Measurements from ENCODE around the gene PRIMA1. TPM values are rescaled to one million over a fixed set of nuclear protein-coding genes. Genes with fewer than 3 reads are reported as not detected.

Gene PRIMA1
- total RNA-seq, 1 donor from 2014 or later, result 1.3 TPM

- no peak for DNase-seq (ENCODE audit: low spot score)
These were observed 74.4 kb downstream of the PRIMA1 start for GRCh38 chr14:93713726-93714405.

GRCh38 chr14:93712838-93713724 lies 75.2 kb downstream of the PRIMA1 start:
- no peak for DNase-seq (ENCODE audit: low spot score)

DNA sequence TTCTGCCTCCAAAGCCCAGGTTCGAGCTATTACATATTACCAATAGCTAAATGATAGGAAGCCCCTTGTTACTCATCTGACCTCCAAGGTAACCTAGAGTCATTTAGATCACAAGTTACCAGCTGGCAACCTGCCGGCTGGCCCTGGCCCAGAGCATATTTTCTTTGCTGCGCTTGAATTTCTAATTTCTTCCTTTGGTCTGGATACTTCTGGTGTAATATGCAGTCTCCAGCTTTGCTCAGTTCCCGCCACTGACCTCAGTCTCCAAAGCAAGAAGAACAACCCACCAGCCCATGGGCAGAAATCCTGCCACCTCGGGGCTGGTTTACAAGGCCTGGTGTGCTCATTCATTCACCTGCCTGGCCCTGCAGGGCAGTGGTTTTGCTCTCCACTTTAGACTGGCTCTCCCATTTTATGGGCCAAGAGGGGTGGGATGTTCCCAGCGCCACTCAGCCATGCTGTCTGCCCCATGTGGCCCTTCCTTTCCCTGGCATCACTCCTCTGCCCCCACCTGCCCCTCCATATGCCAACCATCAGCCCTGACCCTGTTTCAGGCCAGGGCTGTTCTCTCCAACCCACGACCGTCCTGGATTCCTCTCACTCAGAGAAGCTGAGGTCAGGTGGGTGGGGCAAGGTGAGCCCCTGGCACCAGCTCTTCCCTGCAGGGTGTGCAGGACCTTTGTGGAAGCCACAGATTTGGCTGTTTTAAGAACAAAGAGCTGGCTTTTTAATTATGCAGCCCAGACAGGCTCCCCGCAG lies 76.0 kb downstream of the PRIMA1 start:
- no peak for DNase-seq (ENCODE audit: low spot score)

GRCh38 chr14:93709249-93709648 lies 79.0 kb downstream of the PRIMA1 start:
- DNase-seq (ENCODE audit: low spot score), result no peak

DNA sequence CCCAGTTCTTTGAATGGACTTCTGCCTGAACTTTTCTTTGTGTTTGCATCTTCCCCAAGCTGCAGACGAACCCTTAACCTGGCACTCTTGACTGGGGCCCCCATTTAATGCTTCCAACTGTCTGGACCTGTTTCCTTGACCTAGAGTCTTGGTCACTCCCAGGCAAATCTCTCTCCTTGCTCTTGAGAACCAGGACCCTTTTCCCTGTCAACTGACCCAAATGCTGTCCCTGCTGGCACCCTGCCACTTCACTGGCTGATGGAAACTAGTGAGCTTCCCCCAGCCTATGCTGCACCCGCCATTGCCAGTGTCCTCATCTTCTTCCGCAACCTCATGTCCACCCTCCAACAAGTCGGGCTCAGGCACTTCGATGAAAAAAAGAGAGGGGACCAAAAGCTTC lies 79.5 kb downstream of the PRIMA1 start:
- DNase-seq (ENCODE audit: low spot score), result no peak

DNA sequence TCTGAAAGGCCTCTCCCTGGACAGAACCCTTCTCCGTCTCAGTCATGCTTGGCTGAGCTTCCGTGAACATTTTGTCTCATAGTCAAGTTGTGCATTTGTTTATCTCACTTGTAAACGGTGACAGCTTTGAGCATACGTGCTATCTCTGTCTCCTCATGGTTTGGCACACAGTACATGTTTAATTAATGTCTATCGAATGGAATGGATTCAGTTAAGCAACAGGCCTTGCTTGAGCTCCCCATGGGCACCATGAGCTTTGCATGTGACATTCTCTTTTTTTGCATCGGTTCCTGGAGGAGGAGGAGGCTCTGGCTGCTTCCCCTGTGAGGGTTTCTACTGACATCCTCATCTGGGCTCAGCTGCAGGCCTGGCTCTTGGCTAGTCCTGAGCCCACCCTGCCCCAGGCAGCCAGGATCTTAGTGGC lies 80.0 kb downstream of the PRIMA1 start:
- DNase-seq (ENCODE audit: low spot score), result no peak

- DNase-seq (ENCODE audit: low spot score), result no peak
These were observed 80.8 kb downstream of the PRIMA1 start for GRCh38 chr14:93707475-93707874.

- no peak for DNase-seq (ENCODE audit: low spot score)
These were observed 81.8 kb downstream of the PRIMA1 start for GRCh38 chr14:93706360-93706955.

DNA sequence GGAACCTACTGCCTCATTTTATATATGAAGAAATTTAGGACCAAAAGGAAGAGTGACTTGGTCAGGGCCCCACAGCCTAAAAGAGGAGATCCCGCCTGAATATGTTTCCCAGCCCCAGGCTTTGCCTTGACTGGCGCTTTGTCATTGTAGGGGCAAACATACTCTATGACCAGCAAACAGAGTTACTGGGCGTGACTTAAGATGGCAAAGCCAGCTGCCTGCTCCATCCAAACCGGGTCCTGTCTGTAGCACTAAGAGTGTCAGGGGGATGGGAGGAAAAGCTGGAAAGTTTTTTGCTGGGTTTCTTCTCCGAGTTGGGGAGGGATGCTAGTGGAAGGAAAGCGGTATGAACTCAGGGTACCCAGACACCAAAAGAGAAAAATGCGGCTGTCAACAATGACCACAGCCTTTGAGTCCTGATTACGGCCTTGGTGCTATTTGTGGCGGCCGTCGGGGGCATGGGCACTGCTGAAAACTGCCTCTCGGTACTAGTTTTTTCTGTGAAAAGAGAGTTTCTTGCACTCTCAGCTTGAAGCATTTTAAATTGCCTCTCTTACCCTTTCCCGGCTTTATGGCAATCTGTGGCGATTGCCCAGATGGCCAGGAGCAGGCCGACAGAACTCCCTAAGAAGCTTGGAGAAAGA lies 82.7 kb downstream of the PRIMA1 start:
- no peak for DNase-seq (ENCODE audit: low spot score)

DNA sequence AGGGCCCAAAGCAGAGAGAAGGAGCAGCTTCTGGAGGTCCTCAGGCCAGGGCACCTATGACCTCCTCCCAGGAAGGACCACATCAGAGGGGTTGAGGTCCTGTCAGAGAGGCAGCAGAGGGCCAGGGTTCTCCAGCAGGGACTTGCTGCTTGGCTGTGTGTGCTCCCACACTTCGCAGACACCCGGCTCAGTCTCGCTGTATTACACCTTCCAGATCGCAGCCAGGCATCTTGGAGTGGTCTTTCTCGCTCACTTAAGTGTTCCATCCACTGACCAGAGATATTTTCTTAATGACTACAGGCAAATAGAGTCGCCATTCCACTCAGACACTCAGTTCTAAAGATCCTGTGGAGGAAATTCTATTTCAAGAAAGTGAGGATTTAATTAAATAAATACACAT lies 84.3 kb downstream of the PRIMA1 start:
- no peak for DNase-seq (ENCODE audit: low spot score)

DNA sequence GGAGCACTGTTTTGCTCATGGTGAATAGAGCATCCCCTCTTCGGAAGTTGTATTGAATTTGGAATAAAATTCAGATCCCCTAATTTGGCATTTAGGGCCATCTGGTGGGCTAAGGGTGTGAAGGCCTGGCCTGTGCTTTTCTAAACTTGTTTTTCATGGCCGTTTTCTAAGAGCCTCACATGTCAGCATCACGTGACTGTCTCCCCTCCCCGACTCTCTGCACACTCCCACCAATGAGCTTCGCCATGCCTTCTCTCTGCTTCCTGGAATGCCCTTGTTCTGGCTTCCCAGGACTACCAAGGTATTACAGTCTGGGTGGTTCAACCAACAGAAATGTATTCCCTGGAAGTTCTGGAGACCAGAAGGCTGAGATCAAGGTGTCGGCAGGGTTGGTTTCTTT lies 85.3 kb downstream of the PRIMA1 start:
- no peak for DNase-seq (ENCODE audit: low spot score)

- DNase-seq (ENCODE audit: low spot score), result no peak
These were observed 86.7 kb downstream of the PRIMA1 start for GRCh38 chr14:93701562-93701961.

- DNase-seq (ENCODE audit: low spot score), result no peak
These were observed 87.4 kb downstream of the PRIMA1 start for GRCh38 chr14:93700928-93701327.

- DNase-seq (ENCODE audit: low spot score), result no peak
These were observed 94.4 kb downstream of the PRIMA1 start for GRCh38 chr14:93693914-93694313.

GRCh38 chr14:93691042-93691780 lies 97.1 kb downstream of the PRIMA1 start:
- no peak for DNase-seq (ENCODE audit: low spot score)

- DNase-seq (ENCODE audit: low spot score), result no peak
These were observed 98.1 kb downstream of the PRIMA1 start for GRCh38 chr14:93690146-93690545.

DNA sequence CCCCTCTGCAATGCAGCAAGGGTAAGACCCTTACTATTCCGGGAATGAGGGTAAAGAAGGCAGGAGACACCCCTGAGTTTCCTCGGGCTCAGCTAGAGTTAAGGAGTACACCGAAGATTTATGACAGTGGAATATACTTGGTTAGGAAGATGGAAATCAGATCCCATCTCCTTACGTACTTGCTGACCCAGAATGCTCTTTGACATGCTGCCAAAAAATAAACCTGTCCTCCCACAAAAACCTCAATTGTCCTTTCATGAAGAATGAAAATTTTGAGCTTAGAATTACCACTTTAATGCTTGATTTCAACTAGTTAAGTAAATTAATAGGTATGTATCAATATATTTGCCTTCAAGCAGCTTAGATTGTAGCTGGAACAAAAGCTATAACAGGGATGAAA lies 99.5 kb downstream of the PRIMA1 start:
- DNase-seq (ENCODE audit: low spot score), result no peak

- no peak for DNase-seq (ENCODE audit: low spot score)
These were observed 100.0 kb downstream of the PRIMA1 start for GRCh38 chr14:93688239-93688666.

DNA sequence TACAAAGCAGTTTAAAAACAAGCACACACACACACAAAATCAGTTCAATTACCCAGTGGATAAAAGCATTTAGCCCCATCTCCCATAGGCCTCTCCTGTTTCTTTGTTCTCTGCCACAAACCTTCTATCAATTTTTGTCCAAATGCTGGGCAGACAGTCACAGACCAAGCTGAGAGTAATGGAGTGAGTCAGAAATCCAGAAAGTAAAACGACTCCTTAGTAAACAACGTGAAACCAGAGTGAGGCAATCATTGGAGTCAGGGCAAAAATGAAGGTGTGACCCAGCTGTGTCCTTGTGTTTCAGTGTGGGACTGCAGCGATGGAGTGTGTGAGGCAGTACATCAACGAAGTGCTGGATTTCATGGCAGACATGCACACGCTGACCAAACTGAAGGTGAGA lies 102.0 kb downstream of the PRIMA1 start:
- DNase-seq (ENCODE audit: low spot score), result no peak
